ENCODE data around the gene GEMIN2. TPM values are rescaled to one million over a fixed set of nuclear protein-coding genes. Genes with fewer than 3 reads are reported as not detected.

GEMIN2 gene
- total RNA-seq, 2 experiments from 2014 or later, result 21.6 to 25.3 TPM

GRCh38 chr14:39080886-39081285 is 33.2 kb upstream of the GEMIN2 start:
- no peak for ATAC-seq
- CTCF ChIA-PET, result interaction anchor here (0.7 to 1.3 kb wide), 2 partner anchors 10 to 723 kb away, joined by 3 to 5 read pairs; no protein-coding TSS in a partner anchor
- no peaks in the 10 kb centered on the region for H3K27me3 Mint-ChIP-seq
- POLR2A ChIA-PET, result no interaction called here
- no peak for TF ChIP-seq CTCF (IDR thresholded peaks at IDR 0.05)
- H3K4me3 Mint-ChIP-seq, result no peak overlapping the region
- H3K4me1 Mint-ChIP-seq (ENCODE audit: low read depth), result peaks cover 3% of the 10 kb centered on the region
- H3K9me3 Mint-ChIP-seq, result no peaks in the 10 kb centered on the region
- H3K36me3 Mint-ChIP-seq (ENCODE audit: low read depth), result peaks cover 40% of the 10 kb centered on the region
- intact Hi-C loops (cut with micrococcal nuclease), result no loop called here
- no peak for DNase-seq
- H3K27ac Mint-ChIP-seq, result no peak overlapping the region

GRCh38 chr14:39083127-39083526 is 31.0 kb upstream of the GEMIN2 start:
- no peak for TF ChIP-seq CTCF (IDR thresholded peaks at IDR 0.05)
- H3K27ac Mint-ChIP-seq, result no peak overlapping the region
- ATAC-seq (no peak), DNase-seq (no peak)
- no peaks in the 10 kb centered on the region for H3K27me3 Mint-ChIP-seq
- H3K4me1 Mint-ChIP-seq (ENCODE audit: low read depth), result peaks cover 5% of the 10 kb centered on the region
- no peaks in the 10 kb centered on the region for H3K9me3 Mint-ChIP-seq
- intact Hi-C loops (cut with micrococcal nuclease), result no loop called here
- H3K4me3 Mint-ChIP-seq, result no peak overlapping the region
- POLR2A ChIA-PET, result no interaction called here
- CTCF ChIA-PET, result no interaction called here
- peaks cover 42% of the 10 kb centered on the region for H3K36me3 Mint-ChIP-seq (ENCODE audit: low read depth)

GRCh38 chr14:39085933-39086332 is 28.2 kb upstream of the GEMIN2 start:
- ChIA-PET CTCF (interaction anchor here (1.2 kb wide), 1 partner anchor 70 kb away, joined by 3 read pairs; no protein-coding TSS in a partner anchor), POLR2A (no interaction called here)
- no peak for TF ChIP-seq CTCF (IDR thresholded peaks at IDR 0.05)
- no peaks in the 10 kb centered on the region for H3K9me3 Mint-ChIP-seq
- H3K27ac Mint-ChIP-seq, result no peak overlapping the region
- DNase-seq (no peak), ATAC-seq (no peak)
- intact Hi-C loops (cut with micrococcal nuclease), result no loop called here
- H3K4me3 Mint-ChIP-seq, result no peak overlapping the region
- peaks cover 12% of the 10 kb centered on the region for H3K4me1 Mint-ChIP-seq (ENCODE audit: low read depth)
- H3K27me3 Mint-ChIP-seq, result no peaks in the 10 kb centered on the region
- peaks cover 48% of the 10 kb centered on the region for H3K36me3 Mint-ChIP-seq (ENCODE audit: low read depth)

- intact Hi-C loops (cut with micrococcal nuclease), result no loop called here
- Mint-ChIP-seq H3K9me3 (no peaks in the 10 kb centered on the region), H3K27me3 (no peaks in the 10 kb centered on the region), H3K4me3 (no peak overlapping the region), H3K27ac (no peak overlapping the region), H3K36me3 (ENCODE audit: low read depth) (peaks cover 54% of the 10 kb centered on the region), H3K4me1 (ENCODE audit: low read depth) (peaks cover 23% of the 10 kb centered on the region)
- ChIA-PET CTCF (no interaction called here), POLR2A (no interaction called here)
- no peak for TF ChIP-seq CTCF (IDR thresholded peaks at IDR 0.05)
- ATAC-seq (no peak), DNase-seq (no peak)
Observed at GRCh38 chr14:39087493-39087892, 26.6 kb upstream of the GEMIN2 start.

GRCh38 chr14:39090548-39091111 is 23.5 kb upstream of the GEMIN2 start:
- Mint-ChIP-seq H3K4me3 (no peak overlapping the region), H3K27me3 (no peaks in the 10 kb centered on the region), H3K27ac (no peak overlapping the region), H3K4me1 (ENCODE audit: low read depth) (peaks cover 32% of the 10 kb centered on the region), H3K9me3 (no peaks in the 10 kb centered on the region), H3K36me3 (ENCODE audit: low read depth) (peaks cover 48% of the 10 kb centered on the region)
- DNase-seq (no peak), ATAC-seq (no peak)
- intact Hi-C loops (cut with micrococcal nuclease), result no loop called here
- POLR2A ChIA-PET, result interaction anchor here (0.7 to 0.9 kb wide), 2 partner anchors 12 to 354 kb away, joined by 3 to 5 read pairs; partner anchors contain the start of gene SEC23A
- CTCF ChIA-PET, result interaction anchor here (1.0 to 1.6 kb wide), 3 partner anchors 9 to 12 kb away, joined by 3 to 5 read pairs (median 4); no protein-coding TSS in a partner anchor
- no peak for TF ChIP-seq CTCF (IDR thresholded peaks at IDR 0.05)
